ENCODE data around the gene CCDC13. TPM values are rescaled to one million over a fixed set of nuclear protein-coding genes. Genes with fewer than 3 reads are reported as not detected.

Gene CCDC13
- total and polyA plus RNA-seq, 10 of the 15 experiments (the other 5 are each of a cell fraction or from before 2014, with no cell fraction given): 0.13 to 0.81 (median 0.30) TPM; not detected in 4

GRCh38 chr3:42804106-42804830, 31.2 kb upstream of the CCDC13 start, which contains the start of gene HIGD1A (continued):
- TF ChIP-seq, protein P1, sequence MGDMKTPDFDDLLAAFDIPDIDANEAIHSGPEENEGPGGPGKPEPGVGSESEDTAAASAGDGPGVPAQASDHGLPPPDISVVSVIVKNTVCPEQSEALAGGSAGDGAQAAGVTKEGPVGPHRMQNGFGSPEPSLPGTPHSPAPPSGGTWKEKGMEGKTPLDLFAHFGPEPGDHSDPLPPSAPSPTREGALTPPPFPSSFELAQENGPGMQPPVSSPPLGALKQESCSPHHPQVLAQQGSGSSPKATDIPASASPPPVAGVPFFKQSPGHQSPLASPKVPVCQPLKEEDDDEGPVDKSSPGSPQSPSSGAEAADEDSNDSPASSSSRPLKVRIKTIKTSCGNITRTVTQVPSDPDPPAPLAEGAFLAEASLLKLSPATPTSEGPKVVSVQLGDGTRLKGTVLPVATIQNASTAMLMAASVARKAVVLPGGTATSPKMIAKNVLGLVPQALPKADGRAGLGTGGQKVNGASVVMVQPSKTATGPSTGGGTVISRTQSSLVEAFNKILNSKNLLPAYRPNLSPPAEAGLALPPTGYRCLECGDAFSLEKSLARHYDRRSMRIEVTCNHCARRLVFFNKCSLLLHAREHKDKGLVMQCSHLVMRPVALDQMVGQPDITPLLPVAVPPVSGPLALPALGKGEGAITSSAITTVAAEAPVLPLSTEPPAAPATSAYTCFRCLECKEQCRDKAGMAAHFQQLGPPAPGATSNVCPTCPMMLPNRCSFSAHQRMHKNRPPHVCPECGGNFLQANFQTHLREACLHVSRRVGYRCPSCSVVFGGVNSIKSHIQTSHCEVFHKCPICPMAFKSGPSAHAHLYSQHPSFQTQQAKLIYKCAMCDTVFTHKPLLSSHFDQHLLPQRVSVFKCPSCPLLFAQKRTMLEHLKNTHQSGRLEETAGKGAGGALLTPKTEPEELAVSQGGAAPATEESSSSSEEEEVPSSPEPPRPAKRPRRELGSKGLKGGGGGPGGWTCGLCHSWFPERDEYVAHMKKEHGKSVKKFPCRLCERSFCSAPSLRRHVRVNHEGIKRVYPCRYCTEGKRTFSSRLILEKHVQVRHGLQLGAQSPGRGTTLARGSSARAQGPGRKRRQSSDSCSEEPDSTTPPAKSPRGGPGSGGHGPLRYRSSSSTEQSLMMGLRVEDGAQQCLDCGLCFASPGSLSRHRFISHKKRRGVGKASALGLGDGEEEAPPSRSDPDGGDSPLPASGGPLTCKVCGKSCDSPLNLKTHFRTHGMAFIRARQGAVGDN (IDR thresholded peaks at IDR 0.05): 0 out of 2 replicates have a peak, but pooled peaks have one; percentile 35
- no peak; the same call in 1 of the 2 replicates for TF ChIP-seq CHD4 (IDR thresholded peaks at IDR 0.05)
- no peak for TF ChIP-seq BCLAF1 (IDR thresholded peaks at IDR 0.05)
- no peak for TF ChIP-seq FOXM1 (IDR thresholded peaks at IDR 0.05; ENCODE audit: low read depth, low read length)
- no peak for TF ChIP-seq SMARCA5 (IDR thresholded peaks at IDR 0.05)
- no peak for TF ChIP-seq HDAC6 (IDR thresholded peaks at IDR 0.05; ENCODE audit: unreplicated experiment)
- TF ChIP-seq FOXK2 (IDR thresholded peaks at IDR 0.05): no peak
- TF ChIP-seq RAD51 (IDR thresholded peaks at IDR 0.05): no peak
- no peak for TF ChIP-seq NR2C1 (IDR thresholded peaks at IDR 0.05)
- TF ChIP-seq, protein P2, sequence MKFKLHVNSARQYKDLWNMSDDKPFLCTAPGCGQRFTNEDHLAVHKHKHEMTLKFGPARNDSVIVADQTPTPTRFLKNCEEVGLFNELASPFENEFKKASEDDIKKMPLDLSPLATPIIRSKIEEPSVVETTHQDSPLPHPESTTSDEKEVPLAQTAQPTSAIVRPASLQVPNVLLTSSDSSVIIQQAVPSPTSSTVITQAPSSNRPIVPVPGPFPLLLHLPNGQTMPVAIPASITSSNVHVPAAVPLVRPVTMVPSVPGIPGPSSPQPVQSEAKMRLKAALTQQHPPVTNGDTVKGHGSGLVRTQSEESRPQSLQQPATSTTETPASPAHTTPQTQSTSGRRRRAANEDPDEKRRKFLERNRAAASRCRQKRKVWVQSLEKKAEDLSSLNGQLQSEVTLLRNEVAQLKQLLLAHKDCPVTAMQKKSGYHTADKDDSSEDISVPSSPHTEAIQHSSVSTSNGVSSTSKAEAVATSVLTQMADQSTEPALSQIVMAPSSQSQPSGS (IDR thresholded peaks at IDR 0.05; ENCODE audit: low read length): no peak
- no peak for TF ChIP-seq RAD21 (IDR thresholded peaks at IDR 0.05; ENCODE audit: insufficient read depth, low read depth, low read length)
- no peak for TF ChIP-seq MTA3 (IDR thresholded peaks at IDR 0.05; ENCODE audit: borderline replicate concordance, low read length)
- no peak for TF ChIP-seq NFYA (IDR thresholded peaks at IDR 0.05; ENCODE audit: borderline replicate concordance, low read depth, low read length)
- no peak for TF ChIP-seq HSF1 (IDR thresholded peaks at IDR 0.05; ENCODE audit: low read depth, low read length)
- TF ChIP-seq IRF3 (IDR thresholded peaks at IDR 0.05): peak; percentile 69
- no peak for TF ChIP-seq SUZ12 (IDR thresholded peaks at IDR 0.05; ENCODE audit: unreplicated experiment)
- TF ChIP-seq, protein P3, sequence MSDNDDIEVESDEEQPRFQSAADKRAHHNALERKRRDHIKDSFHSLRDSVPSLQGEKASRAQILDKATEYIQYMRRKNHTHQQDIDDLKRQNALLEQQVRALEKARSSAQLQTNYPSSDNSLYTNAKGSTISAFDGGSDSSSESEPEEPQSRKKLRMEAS (IDR thresholded peaks at IDR 0.05; ENCODE audit: low read depth, low read length): peak; percentile 59
- TF ChIP-seq POU2F2 (IDR thresholded peaks at IDR 0.05; ENCODE audit: borderline replicate concordance, low read depth, low read length): no peak; the same call in 2 of the 3 replicates
- no peak for TF ChIP-seq SREBF2 (IDR thresholded peaks at IDR 0.05; ENCODE audit: low read length)

All from GM12878 (cell line).